ENCODE results near the gene IGF1. TPM values are rescaled to one million over a fixed set of nuclear protein-coding genes. Genes with fewer than 3 reads are reported as not detected.

The IGF1 gene
- total and polyA plus RNA-seq, 9 of the 15 experiments (the other 6 are each of a cell fraction or from before 2014, with no cell fraction given) = 3.7 to 13.9 (median 4.5) TPM

DNA sequence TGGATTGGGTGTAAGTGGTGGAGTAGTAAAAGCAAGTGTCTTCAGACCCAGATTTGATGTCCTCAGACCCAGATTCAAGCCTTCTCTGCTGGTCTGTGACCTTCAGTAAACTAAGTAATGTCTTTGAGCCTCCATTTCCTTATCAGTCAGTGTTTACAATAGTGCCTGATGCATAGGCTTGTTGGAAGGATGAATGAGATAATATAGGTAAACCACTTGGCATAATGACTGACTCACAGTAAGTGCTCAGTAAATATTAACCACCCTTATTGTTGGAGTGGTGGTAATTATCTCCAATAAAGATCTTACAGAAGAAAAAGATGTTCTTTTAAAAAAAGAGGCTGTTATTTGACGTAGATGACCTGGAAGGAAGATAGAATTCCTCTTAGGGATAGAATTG, 86.2 kb downstream of the IGF1 start (continued):
- TF ChIP-seq FOXA3 (CRISPR knock-in tag; conservative IDR thresholded peaks at IDR 0.05 in 1 of 2, IDR thresholded peaks at IDR 0.05 in 1 of 2) = peak in 1 of 2 experiments; percentile 74; a peak in 2 of 4 replicates
- 0 out of 4 replicates have a peak, but pooled peaks of 1 of the 2 experiments have one; percentile 23 for TF ChIP-seq RCOR1 (IDR thresholded peaks at IDR 0.05; ENCODE audit: borderline replicate concordance in 1 of 2, low read depth in 2 of 2, low read length in 2 of 2)

GRCh38 chr12:102390068-102390467, 90.3 kb downstream of the IGF1 start:
- TF ChIP-seq TAF1 (IDR thresholded peaks at IDR 0.05; ENCODE audit: control insufficient read depth, extremely low read depth, insufficient read depth, low read length, severe bottlenecking) (no peak), ZNF121 (CRISPR knock-in tag; conservative IDR thresholded peaks at IDR 0.05) (no peak), ZNF217 (CRISPR knock-in tag; IDR thresholded peaks at IDR 0.05) (no peak), RBFOX2 (IDR thresholded peaks at IDR 0.05; ENCODE audit: low read depth, low read length) (no peak), HMGN3 (IDR thresholded peaks at IDR 0.05; ENCODE audit: borderline replicate concordance, extremely low read depth, insufficient read length, low read depth, low read length) (no peak), CBX5 (IDR thresholded peaks at IDR 0.05; ENCODE audit: borderline replicate concordance, low read depth) (no peak), MED1 (CRISPR knock-in tag; IDR thresholded peaks at IDR 0.05; ENCODE audit: borderline replicate concordance) (no peak), ZBTB8A (IDR thresholded peaks at IDR 0.05; ENCODE audit: partially characterized antibody) (no peak)
- TF ChIP-seq, protein P1, sequence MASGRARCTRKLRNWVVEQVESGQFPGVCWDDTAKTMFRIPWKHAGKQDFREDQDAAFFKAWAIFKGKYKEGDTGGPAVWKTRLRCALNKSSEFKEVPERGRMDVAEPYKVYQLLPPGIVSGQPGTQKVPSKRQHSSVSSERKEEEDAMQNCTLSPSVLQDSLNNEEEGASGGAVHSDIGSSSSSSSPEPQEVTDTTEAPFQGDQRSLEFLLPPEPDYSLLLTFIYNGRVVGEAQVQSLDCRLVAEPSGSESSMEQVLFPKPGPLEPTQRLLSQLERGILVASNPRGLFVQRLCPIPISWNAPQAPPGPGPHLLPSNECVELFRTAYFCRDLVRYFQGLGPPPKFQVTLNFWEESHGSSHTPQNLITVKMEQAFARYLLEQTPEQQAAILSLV (tag; IDR thresholded peaks at IDR 0.05) = no peak
- Histone ChIP-seq H3K9me3 (replicated peaks; ENCODE audit: control insufficient read depth, insufficient read depth, low read depth, low read length) (no peaks in the 10 kb centered on the region), H3K27ac (ENCODE audit: extremely low read depth, low read depth, low read length) (no peak overlapping the region), H3K79me2 (ENCODE audit: control insufficient read depth, insufficient read depth, low read length) (no peaks in the 10 kb centered on the region), H3K4me2 (ENCODE audit: insufficient read depth, low read length) (no peak overlapping the region), H3K4me3 (no peak overlapping the region), H3K9ac (ENCODE audit: insufficient read depth in 1 of 2, low read depth in 2 of 2, low read length in 2 of 2) (no peak overlapping the region), H3K4me1 (replicated peaks in 1 of 2; ENCODE audit: control insufficient read depth in 2 of 2, insufficient read depth in 2 of 2, low read length in 2 of 2) (peaks cover 0 to 15% of the 10 kb centered on the region in 2 experiments; a peak in 3 of 5 replicates), H3K9me1 (ENCODE audit: control insufficient read depth, insufficient read depth, low read length) (peaks cover 3% of the 10 kb centered on the region), H2AFZ (ENCODE audit: low read depth, low read length) (no peak overlapping the region), H3K27me3 (ENCODE audit: control insufficient read depth in 2 of 2, insufficient read depth in 2 of 2, low read length in 2 of 2) (no peaks in the 10 kb centered on the region), H3K36me3 (ENCODE audit: control insufficient read depth, insufficient read depth, low read length) (no peaks in the 10 kb centered on the region), H4K20me1 (replicated peaks; ENCODE audit: control insufficient read depth, insufficient read depth, low read length) (no peaks in the 10 kb centered on the region)
- DNase-seq (ENCODE audit: extremely low read depth in 1 of 4, low spot score in 3 of 4) (no peak), ATAC-seq (no peak), FAIRE-seq (no peak)
- intact Hi-C loops (cut with micrococcal nuclease) = no loop called here
- 52% methylated on average over 4 of the region's 4 CpGs for WGBS (ENCODE audit: insufficient coverage, low coverage, missing lambda C conversion rate)
- CTCF ChIA-PET (ENCODE audit: low intra/inter-chr PET ratio) = no interaction called here
- POLR2A ChIA-PET = no interaction called here
- in situ Hi-C loops (cut with MboI) = no loop called here
- BruUV-seq (replicated peaks) = no TSS peak

All from K562 (cell line).